GM18873 (cell line): ENCODE results near the gene LTO1.

ENCODE experiments used
- ATAC-seq: cut with Tn5 transposase; IDR thresholded peaks from one replicate; pipeline ENCODE4 v1.9.1; 2021; ENCODE audit warnings: mild to moderate bottlenecking, moderate library complexity, moderate number of reproducible peaks; ENCODE audit not compliant: unreplicated experiment, low FRiP score

LTO1 gene

GRCh38 chr11:69648679-69649575 lies 26.2 kb downstream of the LTO1 start:
- no peak for ATAC-seq

DNA sequence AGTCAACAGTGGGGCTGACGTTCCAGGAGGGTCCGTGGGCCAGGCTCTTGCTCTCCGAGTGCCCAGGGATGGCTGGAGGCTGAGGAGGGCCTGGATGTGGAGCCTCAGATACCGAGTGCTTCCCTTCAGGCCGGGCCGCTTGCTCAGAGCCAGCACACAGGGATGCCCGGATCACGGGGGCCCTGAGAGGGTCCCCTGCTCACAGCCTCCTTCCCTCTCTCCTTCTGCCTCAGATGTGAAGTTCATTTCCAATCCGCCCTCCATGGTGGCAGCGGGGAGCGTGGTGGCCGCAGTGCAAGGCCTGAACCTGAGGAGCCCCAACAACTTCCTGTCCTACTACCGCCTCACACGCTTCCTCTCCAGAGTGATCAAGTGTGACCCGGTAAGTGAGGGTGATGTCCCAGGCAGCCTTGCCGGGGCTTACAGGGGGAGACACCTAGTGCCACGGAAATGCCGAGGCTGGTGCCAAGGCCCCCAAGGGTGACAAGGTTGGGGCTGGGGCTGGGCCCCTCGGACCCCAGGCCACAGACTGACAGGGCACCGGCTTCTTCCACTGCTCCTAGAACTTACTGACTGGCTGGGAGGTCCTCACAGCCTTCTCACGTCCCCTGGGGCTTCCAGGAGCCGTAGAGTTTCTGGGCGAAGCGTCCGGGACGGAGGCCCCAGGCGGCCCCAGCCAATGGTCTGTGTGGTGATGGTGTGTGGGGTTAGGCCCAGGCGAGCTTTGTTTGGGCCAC lies 27.2 kb downstream of the LTO1 start:
- ATAC-seq: no peak

GRCh38 chr11:69647390-69647748 lies 27.8 kb downstream of the LTO1 start:
- ATAC-seq: no peak

- no peak for ATAC-seq
Measured at GRCh38 chr11:69646493-69647389, 28.4 kb downstream of the LTO1 start.

DNA sequence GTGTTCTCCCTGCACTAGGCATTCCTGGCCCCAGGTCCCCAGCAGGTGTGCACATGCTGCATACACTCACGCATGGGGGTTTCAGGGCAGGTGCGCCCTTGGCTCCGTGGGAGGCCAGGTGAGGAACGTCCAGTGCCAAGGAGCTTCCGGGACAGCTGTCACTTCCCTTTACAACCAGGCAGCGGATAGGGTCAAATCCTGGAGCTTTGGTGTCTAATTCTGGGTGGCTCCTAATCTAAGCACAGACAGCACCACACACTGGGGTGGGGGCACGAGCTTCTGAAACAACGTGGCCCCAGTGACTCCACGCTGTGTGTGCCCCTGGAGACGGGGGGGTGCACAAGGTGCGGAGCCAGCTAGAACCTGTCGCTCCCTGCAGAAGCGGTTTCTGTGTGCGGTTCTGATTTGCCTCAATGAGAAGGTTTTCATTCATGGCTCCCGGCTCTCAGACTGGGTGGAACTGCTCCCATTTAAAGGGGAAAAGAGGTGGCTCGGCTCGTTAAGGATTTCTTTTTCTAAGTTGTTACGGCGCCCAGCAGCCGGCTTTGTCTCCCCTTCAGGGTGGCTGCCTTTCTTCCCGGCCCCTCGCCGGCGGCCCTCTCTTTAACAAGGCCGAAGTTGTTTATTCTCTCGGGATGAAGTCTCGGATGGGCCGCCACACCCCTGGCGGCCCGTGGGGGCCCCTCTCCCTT lies 29.2 kb downstream of the LTO1 start:
- no peak for ATAC-seq

GRCh38 chr11:69644962-69645675 lies 30.0 kb downstream of the LTO1 start:
- no peak for ATAC-seq

GRCh38 chr11:69644071-69644961 lies 30.8 kb downstream of the LTO1 start:
- no peak for ATAC-seq

- ATAC-seq: no peak
Measured at GRCh38 chr11:69643646-69644045, 31.5 kb downstream of the LTO1 start.

GRCh38 chr11:69642913-69643632 lies 32.1 kb downstream of the LTO1 start:
- ATAC-seq: no peak

DNA sequence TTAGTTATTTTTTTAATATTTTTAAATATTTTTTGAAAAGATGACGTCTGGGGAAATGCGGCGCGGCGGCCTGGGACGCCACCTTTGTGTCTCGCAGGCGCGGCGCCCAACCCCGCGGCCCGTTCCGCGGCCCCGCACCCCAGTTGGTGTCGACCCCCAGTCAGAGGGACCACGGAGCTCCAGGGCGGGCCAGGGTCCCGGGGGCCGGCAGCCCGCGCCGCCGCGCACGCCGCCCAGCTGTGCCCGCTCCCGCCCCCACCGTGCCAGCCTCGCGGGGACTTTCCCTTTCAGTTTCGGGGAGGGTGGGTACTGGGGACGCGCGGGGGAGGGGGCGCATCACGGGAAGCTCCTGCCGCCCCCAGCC lies 32.6 kb downstream of the LTO1 start:
- ATAC-seq: no peak

DNA sequence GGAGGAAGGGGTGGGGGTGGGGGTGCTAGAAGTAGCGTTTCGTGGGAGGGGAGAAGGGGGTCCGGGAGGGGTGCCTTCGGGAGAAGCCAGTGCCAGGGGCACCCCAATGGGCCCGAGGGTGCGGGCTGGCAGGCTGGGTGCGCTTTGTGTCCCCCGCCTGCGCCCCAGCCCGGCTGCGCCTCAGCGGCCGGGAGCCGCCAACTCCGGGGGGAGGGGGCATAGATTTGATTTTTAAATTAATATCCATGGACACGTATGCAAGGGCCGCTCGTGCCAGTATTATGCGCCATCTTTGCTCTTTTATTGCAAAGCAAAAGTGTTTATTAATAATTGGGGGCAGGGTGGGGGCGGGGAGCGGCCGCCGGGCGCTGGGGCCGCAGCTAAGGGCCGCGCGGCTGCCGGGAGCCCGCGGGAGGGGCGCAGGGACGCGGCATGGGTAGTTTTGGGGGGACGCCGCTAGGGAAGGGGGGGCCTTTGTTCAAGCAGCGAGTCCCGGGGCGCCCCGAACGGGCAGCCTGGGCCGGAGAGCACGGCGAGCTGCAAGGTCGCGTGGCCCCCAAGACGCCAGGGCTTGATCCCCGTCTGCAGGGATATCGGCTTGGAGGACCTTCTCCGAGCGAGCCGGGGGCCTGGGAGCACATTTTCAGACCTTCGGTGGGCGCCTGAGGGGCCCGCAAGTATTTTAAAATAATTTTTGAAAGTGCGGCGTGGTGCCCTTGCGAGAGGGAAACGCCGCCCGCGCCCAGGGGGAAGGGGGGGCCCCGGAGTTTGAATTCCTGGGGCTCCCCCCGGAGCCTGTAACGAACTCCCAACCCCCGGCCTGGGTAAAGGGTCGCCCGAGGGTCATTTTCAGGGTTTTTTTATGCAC lies 33.2 kb downstream of the LTO1 start:
- ATAC-seq: no peak

DNA sequence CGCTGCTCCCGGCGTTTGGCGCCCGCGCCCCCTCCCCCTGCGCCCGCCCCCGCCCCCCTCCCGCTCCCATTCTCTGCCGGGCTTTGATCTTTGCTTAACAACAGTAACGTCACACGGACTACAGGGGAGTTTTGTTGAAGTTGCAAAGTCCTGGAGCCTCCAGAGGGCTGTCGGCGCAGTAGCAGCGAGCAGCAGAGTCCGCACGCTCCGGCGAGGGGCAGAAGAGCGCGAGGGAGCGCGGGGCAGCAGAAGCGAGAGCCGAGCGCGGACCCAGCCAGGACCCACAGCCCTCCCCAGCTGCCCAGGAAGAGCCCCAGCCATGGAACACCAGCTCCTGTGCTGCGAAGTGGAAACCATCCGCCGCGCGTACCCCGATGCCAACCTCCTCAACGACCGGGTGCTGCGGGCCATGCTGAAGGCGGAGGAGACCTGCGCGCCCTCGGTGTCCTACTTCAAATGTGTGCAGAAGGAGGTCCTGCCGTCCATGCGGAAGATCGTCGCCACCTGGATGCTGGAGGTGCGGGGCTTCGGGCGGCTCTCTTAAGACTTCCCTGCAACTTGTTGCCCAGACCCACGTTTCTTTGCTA lies 34.1 kb downstream of the LTO1 start, which contains the start of gene CCND1:
Gene CCND1, plus strand, starts transcription at position 162 of the 587 bp plus-strand sequence. Its CDS starts 158 bp downstream, at position 320.
- no peak for ATAC-seq

GRCh38 chr11:69640260-69640994 lies 34.7 kb downstream of the LTO1 start:
- ATAC-seq: no peak

GRCh38 chr11:69639831-69640230 lies 35.3 kb downstream of the LTO1 start:
- ATAC-seq: no peak

DNA sequence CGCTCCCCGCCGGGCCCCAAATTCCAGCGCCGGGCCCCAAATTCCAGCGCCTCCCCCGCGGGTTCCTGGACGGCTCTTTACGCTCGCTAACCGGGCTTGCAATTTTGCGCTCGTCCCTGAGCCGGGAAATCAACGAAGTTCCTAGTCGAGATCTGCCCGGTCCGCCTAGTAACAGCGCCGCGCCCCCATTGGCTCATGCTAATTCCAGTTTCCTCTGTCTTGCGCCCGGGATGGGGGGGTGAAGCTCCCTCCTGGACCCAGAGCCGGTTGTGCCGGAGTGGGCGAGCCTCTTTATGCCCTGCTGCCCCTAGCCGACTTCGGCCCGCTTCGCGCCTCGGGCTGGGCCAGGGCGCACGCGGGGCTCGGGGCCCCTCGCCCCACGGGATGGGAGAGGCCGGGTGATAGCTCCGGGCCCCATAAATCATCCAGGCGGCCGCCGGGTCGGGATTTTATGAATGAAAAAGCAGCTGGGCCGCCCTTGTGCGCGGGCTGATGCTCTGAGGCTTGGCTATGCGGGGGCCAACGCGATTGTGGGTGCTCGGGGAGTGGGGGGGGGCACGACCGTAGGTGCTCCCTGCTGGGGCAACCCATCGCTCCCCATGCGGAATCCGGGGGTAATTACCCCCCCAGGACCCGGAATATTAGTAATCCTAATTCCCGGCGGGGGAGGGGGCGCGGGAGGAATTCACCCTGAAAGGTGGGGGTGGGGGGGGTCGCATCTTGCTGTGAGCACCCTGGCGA lies 36.0 kb downstream of the LTO1 start:
- no peak for ATAC-seq
